HepG2 (cell line): ENCODE data around the gene TMEM190. TPM values are rescaled to one million over a fixed set of nuclear protein-coding genes. Genes with fewer than 3 reads are reported as not detected.

ENCODE experiments used
- MLX ChIP-seq: IDR thresholded peaks from 2 replicates; pipeline ENCODE4 v1.6.1; 2016
- ZNF484 ChIP-seq: sonication (generic); formaldehyde crosslinking; IDR thresholded peaks from 2 replicates; pipeline ENCODE4 v1.5.1; 2020; ENCODE audit warnings: mild to moderate bottlenecking, low read depth, missing genetic modification reagents, borderline replicate concordance
- ZNF605 ChIP-seq: sonication (generic); formaldehyde crosslinking; IDR thresholded peaks from 2 replicates; pipeline ENCODE4 v1.8.0; 2022; ENCODE audit warnings: mild to moderate bottlenecking, missing genetic modification reagents
- ZNF737 ChIP-seq: sonication (generic); formaldehyde crosslinking; IDR thresholded peaks from 2 replicates; pipeline ENCODE4 v1.5.0; 2020; ENCODE audit warnings: missing genetic modification reagents, mild to moderate bottlenecking, borderline replicate concordance
- polyA plus RNA-seq, 8 experiments: library from polyadenylated mRNA; depleted of rRNA in 3 of 8; stranded (reverse) in 7 of 8; unstranded in 1 of 8; fragments of >200 nt; fragmentation: Illumina TruSeq in 4 of 8; extraction: Trizol in 4 of 8; gene quantifications; 2 replicates each; pipeline versions ENCODE4 v1.2.1 to v1.2.3, GENCODE V29; 2011 to 2016; ENCODE audit warnings: low read depth in 4 of 8, missing spikeins in 1 of 8, mixed read lengths in 1 of 8; ENCODE audit not compliant: insufficient read depth in 1 of 8
- total RNA-seq, 5 experiments: library from RNA; depleted of rRNA; stranded (reverse); fragments of >200 nt; fragmentation: Illumina TruSeq; extraction: Trizol; gene quantifications; 2 replicates each; pipeline ENCODE4 v1.2.3, GENCODE V29; 2016; ENCODE audit warnings: low read depth in 1 of 5
- TF ChIP-seq, protein P1 (sequence below): sonication (generic); formaldehyde crosslinking; IDR thresholded peaks from 2 replicates; pipeline ENCODE4 v1.4.0; 2020; ENCODE audit warnings: missing genetic modification reagents, borderline replicate concordance
- TF ChIP-seq, protein P2 (sequence below): sonication (generic); formaldehyde crosslinking; IDR thresholded peaks from 2 replicates; pipeline ENCODE4 v1.8.1; 2023; ENCODE audit warnings: missing genetic modification reagents, mild to moderate bottlenecking, borderline replicate concordance
- TF ChIP-seq, protein P3 (sequence below): IDR thresholded peaks from 2 replicates; pipeline ENCODE4 v1.4.0; 2020; ENCODE audit warnings: mild to moderate bottlenecking, missing genetic modification reagents
- TF ChIP-seq, protein P4 (sequence below): sonication (generic); formaldehyde crosslinking; IDR thresholded peaks from 2 replicates; pipeline ENCODE4 v1.5.0; 2020; ENCODE audit warnings: mild to moderate bottlenecking, missing genetic modification reagents, borderline replicate concordance
- TF ChIP-seq, protein P5 (sequence below): sonication (generic); formaldehyde crosslinking; IDR thresholded peaks from 2 replicates; pipeline ENCODE4 v1.4.0; 2020; ENCODE audit warnings: mild to moderate bottlenecking, missing genetic modification reagents

TMEM190 gene
- total and polyA plus RNA-seq, 2 of the 13 experiments (the other 11 are each of a cell fraction or from before 2014, with no cell fraction given): 0.35 to 0.83 TPM

- TF ChIP-seq, protein P1, sequence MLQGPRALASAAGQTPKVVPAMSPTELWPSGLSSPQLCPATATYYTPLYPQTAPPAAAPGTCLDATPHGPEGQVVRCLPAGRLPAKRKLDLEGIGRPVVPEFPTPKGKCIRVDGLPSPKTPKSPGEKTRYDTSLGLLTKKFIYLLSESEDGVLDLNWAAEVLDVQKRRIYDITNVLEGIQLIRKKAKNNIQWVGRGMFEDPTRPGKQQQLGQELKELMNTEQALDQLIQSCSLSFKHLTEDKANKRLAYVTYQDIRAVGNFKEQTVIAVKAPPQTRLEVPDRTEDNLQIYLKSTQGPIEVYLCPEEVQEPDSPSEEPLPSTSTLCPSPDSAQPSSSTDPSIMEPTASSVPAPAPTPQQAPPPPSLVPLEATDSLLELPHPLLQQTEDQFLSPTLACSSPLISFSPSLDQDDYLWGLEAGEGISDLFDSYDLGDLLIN (CRISPR knock-in tag): no peak
- no peak for TF ChIP-seq ZNF737 (CRISPR knock-in tag)
- TF ChIP-seq, protein P2, sequence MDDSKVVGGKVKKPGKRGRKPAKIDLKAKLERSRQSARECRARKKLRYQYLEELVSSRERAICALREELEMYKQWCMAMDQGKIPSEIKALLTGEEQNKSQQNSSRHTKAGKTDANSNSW (CRISPR knock-in tag): no peak
- TF ChIP-seq, protein P3, sequence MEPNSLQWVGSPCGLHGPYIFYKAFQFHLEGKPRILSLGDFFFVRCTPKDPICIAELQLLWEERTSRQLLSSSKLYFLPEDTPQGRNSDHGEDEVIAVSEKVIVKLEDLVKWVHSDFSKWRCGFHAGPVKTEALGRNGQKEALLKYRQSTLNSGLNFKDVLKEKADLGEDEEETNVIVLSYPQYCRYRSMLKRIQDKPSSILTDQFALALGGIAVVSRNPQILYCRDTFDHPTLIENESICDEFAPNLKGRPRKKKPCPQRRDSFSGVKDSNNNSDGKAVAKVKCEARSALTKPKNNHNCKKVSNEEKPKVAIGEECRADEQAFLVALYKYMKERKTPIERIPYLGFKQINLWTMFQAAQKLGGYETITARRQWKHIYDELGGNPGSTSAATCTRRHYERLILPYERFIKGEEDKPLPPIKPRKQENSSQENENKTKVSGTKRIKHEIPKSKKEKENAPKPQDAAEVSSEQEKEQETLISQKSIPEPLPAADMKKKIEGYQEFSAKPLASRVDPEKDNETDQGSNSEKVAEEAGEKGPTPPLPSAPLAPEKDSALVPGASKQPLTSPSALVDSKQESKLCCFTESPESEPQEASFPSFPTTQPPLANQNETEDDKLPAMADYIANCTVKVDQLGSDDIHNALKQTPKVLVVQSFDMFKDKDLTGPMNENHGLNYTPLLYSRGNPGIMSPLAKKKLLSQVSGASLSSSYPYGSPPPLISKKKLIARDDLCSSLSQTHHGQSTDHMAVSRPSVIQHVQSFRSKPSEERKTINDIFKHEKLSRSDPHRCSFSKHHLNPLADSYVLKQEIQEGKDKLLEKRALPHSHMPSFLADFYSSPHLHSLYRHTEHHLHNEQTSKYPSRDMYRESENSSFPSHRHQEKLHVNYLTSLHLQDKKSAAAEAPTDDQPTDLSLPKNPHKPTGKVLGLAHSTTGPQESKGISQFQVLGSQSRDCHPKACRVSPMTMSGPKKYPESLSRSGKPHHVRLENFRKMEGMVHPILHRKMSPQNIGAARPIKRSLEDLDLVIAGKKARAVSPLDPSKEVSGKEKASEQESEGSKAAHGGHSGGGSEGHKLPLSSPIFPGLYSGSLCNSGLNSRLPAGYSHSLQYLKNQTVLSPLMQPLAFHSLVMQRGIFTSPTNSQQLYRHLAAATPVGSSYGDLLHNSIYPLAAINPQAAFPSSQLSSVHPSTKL (CRISPR knock-in tag): no peak
- no peak for TF ChIP-seq ZNF605 (CRISPR knock-in tag)
- TF ChIP-seq, protein P4, sequence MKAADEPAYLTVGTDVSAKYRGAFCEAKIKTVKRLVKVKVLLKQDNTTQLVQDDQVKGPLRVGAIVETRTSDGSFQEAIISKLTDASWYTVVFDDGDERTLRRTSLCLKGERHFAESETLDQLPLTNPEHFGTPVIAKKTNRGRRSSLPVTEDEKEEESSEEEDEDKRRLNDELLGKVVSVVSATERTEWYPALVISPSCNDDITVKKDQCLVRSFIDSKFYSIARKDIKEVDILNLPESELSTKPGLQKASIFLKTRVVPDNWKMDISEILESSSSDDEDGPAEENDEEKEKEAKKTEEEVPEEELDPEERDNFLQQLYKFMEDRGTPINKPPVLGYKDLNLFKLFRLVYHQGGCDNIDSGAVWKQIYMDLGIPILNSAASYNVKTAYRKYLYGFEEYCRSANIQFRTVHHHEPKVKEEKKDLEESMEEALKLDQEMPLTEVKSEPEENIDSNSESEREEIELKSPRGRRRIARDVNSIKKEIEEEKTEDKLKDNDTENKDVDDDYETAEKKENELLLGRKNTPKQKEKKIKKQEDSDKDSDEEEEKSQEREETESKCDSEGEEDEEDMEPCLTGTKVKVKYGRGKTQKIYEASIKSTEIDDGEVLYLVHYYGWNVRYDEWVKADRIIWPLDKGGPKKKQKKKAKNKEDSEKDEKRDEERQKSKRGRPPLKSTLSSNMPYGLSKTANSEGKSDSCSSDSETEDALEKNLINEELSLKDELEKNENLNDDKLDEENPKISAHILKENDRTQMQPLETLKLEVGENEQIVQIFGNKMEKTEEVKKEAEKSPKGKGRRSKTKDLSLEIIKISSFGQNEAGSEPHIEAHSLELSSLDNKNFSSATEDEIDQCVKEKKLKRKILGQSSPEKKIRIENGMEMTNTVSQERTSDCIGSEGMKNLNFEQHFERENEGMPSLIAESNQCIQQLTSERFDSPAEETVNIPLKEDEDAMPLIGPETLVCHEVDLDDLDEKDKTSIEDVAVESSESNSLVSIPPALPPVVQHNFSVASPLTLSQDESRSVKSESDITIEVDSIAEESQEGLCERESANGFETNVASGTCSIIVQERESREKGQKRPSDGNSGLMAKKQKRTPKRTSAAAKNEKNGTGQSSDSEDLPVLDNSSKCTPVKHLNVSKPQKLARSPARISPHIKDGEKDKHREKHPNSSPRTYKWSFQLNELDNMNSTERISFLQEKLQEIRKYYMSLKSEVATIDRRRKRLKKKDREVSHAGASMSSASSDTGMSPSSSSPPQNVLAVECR (CRISPR knock-in tag): no peak; the same call in 1 of the 2 replicates
- 0 out of 2 replicates have a peak, but pooled peaks have one; percentile 35 for TF ChIP-seq ZNF484
- TF ChIP-seq, protein P5, sequence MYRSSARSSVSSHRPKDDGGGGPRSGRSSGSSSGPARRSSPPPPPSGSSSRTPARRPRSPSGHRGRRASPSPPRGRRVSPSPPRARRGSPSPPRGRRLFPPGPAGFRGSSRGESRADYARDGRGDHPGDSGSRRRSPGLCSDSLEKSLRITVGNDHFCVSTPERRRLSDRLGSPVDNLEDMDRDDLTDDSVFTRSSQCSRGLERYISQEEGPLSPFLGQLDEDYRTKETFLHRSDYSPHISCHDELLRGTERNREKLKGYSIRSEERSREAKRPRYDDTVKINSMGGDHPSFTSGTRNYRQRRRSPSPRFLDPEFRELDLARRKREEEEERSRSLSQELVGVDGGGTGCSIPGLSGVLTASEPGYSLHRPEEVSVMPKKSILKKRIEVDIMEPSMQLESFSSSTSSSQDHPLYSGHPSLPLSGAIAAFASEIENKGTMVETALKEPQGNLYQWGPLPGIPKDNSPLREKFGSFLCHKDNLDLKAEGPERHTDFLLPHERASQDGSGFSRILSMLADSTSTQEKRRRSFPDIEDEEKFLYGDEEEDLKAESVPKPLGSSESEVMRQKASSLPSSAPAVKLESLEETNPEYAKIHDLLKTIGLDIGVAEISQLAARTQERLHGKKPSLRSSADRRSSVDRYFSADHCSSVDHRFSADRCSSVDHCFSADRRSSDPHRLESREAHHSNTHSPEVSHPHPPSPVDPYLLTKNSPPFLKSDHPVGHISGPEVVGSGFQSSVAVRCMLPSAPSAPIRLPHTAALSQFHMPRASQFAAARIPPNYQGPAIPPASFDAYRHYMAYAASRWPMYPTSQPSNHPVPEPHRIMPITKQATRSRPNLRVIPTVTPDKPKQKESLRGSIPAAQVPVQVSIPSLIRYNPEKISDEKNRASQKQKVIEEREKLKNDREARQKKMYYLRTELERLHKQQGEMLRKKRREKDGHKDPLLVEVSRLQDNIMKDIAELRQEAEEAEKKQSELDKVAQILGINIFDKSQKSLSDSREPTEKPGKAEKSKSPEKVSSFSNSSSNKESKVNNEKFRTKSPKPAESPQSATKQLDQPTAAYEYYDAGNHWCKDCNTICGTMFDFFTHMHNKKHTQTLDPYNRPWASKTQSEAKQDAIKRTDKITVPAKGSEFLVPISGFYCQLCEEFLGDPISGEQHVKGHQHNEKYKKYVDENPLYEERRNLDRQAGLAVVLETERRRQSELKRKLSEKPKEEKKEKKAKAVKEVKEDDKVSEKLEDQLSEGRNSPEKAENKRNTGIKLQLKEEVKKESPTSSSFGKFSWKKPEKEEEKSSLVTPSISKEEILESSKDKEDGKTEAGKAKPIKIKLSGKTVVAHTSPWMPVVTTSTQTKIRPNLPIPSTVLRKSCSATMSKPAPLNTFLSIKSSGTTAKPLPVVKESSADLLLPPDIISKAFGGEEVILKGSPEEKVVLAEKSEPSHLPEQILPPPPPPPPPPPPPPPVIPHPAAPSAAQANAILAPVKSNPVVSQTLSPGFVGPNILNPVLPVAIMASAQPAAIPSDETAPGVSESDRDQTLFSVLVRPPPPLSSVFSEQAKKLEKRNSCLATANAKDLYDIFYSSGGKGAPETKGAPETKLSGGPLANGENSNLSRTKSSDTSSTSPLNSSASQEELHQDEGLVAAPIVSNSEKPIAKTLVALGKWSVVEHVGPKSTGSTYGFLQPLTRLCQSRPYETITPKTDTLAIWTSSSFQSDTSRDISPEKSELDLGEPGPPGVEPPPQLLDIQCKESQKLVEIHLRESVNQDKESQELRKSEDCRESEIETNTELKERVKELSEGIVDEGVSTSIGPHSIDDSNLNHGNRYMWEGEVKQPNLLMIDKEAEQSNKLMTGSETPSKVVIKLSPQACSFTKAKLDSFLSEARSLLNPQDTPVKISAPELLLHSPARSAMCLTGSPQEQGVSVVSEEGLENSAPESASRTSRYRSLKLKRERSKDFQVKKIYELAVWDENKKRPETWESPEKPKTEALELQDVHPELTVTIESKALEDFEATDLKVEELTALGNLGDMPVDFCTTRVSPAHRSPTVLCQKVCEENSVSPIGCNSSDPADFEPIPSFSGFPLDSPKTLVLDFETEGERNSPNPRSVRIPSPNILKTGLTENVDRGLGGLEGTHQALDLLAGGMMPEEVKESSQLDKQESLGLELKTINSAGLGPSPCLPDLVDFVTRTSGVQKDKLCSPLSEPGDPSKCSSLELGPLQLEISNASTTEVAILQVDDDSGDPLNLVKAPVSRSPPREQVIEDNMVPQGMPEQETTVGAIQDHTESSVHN (CRISPR knock-in tag): no peak
- no peak for TF ChIP-seq MLX (CRISPR knock-in tag)
These were observed 9.9 kb downstream of the TMEM190 start (continued) for GRCh38 chr19:55386493-55386971.
